T-cell (primary cell): Measurements from ENCODE around the gene DCN. TPM values are rescaled to one million over a fixed set of nuclear protein-coding genes. Genes with fewer than 3 reads are reported as not detected.
"Not testable (repeated sequence)": the region's sequence is repeated elsewhere in the genome, so short reads cannot be mapped to it uniquely, and the experiment has no call there.

Experiments
- ATAC-seq, 4 experiments: fragments of 200-7000 bp in 3 of 4; fragments of 150-1000 bp in 1 of 4; cut with Tn5 transposase; replicated peaks in 1 of 4; 1 replicate in 3 of 4; 2 replicates in 1 of 4; pipeline ENCODE4 v1.10.0; 2021; ENCODE audit warnings: moderate library complexity in 3 of 4, mild to moderate bottlenecking in 2 of 4, moderate number of reproducible peaks in 1 of 4
- CTCF ChIA-PET, 2 donors: fragments of 300-600 bp; sonication (Branson Sonifier 250); formaldehyde crosslinking; loops; one replicate each; lab custom pipeline; 2022; ENCODE audit warnings: antibody characterized with exemption in 2 of 2; lab: Charles Lee
- POLR2A ChIA-PET, 2 donors: fragments of 300-600 bp; sonication (Branson Sonifier 250); formaldehyde crosslinking; loops; one replicate each; lab custom pipeline; 2022; ENCODE audit warnings: antibody characterized with exemption in 2 of 2; lab: Charles Lee
- DNase-seq, 35 experiments: peaks; one replicate each; pipeline versions ENCODE4 v3.0.0 to v3.0.0-alpha.2; 2013 to 2023
- H3K27ac ChIP-seq: one replicate; pipeline ENCODE4 v1.5.1; 2013; ENCODE audit warnings: low read length
- H3K27me3 ChIP-seq, 2 experiments: replicated peaks in 1 of 2; 1 replicate in 1 of 2; 2 replicates in 1 of 2; pipeline versions ENCODE4 v1.6.1 to v1.7.0; 2013; ENCODE audit warnings: low read length in 1 of 2, mixed read lengths in 1 of 2; ENCODE audit not compliant: control insufficient read depth in 2 of 2, insufficient read depth in 2 of 2; ENCODE audit errors: extremely low read depth in 1 of 2
- H3K36me3 ChIP-seq, 2 donors: 1 replicate in 1 of 2; 2 replicates in 1 of 2; pipeline versions ENCODE4 v1.6.1 to v1.7.0; 2013; ENCODE audit warnings: low read length in 1 of 2; ENCODE audit not compliant: control insufficient read depth in 2 of 2, insufficient read depth in 1 of 2; ENCODE audit errors: extremely low read depth in 1 of 2
- H3K4me1 ChIP-seq, 2 experiments: 1 replicate in 1 of 2; 2 replicates in 1 of 2; pipeline versions ENCODE4 v1.6.1 to v1.7.0; 2013; ENCODE audit warnings: low read length in 2 of 2, mixed read lengths in 1 of 2; ENCODE audit not compliant: insufficient read depth in 2 of 2, control insufficient read depth in 1 of 2; ENCODE audit errors: extremely low read depth in 1 of 2
- H3K4me3 ChIP-seq, 2 donors: 1 replicate in 1 of 2; 2 replicates in 1 of 2; pipeline versions ENCODE4 v1.5.1 to v1.7.0; 2013; ENCODE audit warnings: mild to moderate bottlenecking in 2 of 2, low read length in 1 of 2, moderate library complexity in 1 of 2; ENCODE audit not compliant: control insufficient read depth in 1 of 2; ENCODE audit errors: extremely low read depth in 1 of 2
- H3K9me3 ChIP-seq: 2 replicates; pipeline ENCODE4 v1.7.0; 2013
- H3K27ac Mint-ChIP-seq, 2 donors: one replicate each; pipeline ENCODE4 v1.8.0; 2020 to 2021; ENCODE audit warnings: mild to moderate bottlenecking in 2 of 2, mixed read lengths in 2 of 2
- H3K27me3 Mint-ChIP-seq, 2 donors: one replicate each; pipeline ENCODE4 v1.8.0; 2021 to 2022; ENCODE audit warnings: mixed read lengths in 2 of 2
- H3K36me3 Mint-ChIP-seq: one replicate; pipeline ENCODE4 v1.8.0; 2021; ENCODE audit warnings: mixed read lengths
- H3K4me1 Mint-ChIP-seq, 3 donors: one replicate each; pipeline ENCODE4 v1.8.0; 2020 to 2022; ENCODE audit warnings: mixed read lengths in 3 of 3, mild to moderate bottlenecking in 1 of 3
- H3K4me3 Mint-ChIP-seq, 3 donors: one replicate each; pipeline ENCODE4 v1.8.0; 2020 to 2022; ENCODE audit warnings: mild to moderate bottlenecking in 3 of 3, mixed read lengths in 3 of 3, moderate library complexity in 3 of 3
- H3K9me3 Mint-ChIP-seq, 3 donors: one replicate each; pipeline ENCODE4 v1.8.0; 2020 to 2022; ENCODE audit warnings: mixed read lengths in 3 of 3
- WGBS: methylation state at CpG from one replicate; pipeline ENCODE4 v1.1.5; 2013; ENCODE audit warnings: missing lambda C conversion rate; ENCODE audit not compliant: insufficient coverage; 5-methylcytosine and 5-hydroxymethylcytosine counted together
- total RNA-seq, 35 experiments: library from RNA in 6 of 35; stranded (reverse) in 6 of 35; fragments of 120-200 nt in 1 of 35; gene quantifications; one replicate each; pipeline versions ENCODE4 v1.2.1 to v1.2.4 and lab custom pipeline; 2013 to 2026

DCN gene
- total RNA-seq, 5 donors from 2014 or later (not counting 1 experiment from before 2014, with no cell fraction given): 3.4 to 6.9 (median 6.8) TPM; not detected in 2

DNA sequence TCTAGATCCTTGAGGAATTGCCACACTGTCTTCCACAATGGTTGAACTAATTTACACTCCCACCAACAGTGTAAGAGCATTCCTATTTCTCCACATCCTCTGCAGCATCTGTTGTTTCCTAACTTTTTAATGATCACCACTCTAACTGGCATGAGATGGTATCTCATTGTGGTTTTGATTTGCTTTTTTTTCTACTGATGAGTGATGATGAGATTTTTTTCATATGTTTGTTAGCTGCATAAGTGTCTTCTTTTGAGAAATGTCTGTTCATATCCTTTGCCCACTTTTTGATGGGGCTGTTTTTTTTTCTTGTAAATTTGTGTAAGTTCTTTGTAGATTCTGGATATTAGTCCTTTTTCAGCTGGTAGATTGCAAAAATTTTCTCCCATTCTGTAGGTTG is 24.7 kb upstream of the DCN start:
- DNase-seq: not testable (repeated sequence)

DNA sequence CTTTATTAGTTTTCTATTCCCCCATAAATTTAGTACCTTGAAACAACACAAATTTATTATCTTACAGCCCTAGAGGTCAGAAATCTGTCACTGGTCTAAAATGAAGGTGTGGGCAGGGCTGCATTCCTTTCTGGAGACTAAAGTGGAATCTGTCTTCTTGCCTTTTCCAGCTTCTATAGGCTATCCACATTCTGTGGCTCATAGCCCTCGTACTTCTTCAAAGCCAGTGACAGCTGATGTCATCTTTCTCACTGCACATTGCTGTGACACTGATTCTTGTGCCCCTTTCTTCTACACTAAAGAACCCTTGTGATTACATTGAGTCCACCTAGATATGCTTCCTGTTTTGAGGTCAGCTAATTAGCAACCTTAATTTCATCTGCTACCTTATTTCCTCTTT is 23.2 kb upstream of the DCN start:
- H3K4me1 Mint-ChIP-seq: no peaks in the 10 kb centered on the region

More for the DNA sequence above, 24.7 kb upstream of the DCN start:
- H3K27me3 ChIP-seq, H3K9me3 ChIP-seq, H3K36me3 Mint-ChIP-seq, H3K4me3 ChIP-seq, H3K4me1 Mint-ChIP-seq, H3K9me3 Mint-ChIP-seq, H3K27ac Mint-ChIP-seq, H3K27ac ChIP-seq, H3K4me1 ChIP-seq, H3K36me3 ChIP-seq, CTCF ChIA-PET, H3K27me3 Mint-ChIP-seq, POLR2A ChIA-PET, ATAC-seq, H3K4me3 Mint-ChIP-seq: not testable (repeated sequence)

DNA sequence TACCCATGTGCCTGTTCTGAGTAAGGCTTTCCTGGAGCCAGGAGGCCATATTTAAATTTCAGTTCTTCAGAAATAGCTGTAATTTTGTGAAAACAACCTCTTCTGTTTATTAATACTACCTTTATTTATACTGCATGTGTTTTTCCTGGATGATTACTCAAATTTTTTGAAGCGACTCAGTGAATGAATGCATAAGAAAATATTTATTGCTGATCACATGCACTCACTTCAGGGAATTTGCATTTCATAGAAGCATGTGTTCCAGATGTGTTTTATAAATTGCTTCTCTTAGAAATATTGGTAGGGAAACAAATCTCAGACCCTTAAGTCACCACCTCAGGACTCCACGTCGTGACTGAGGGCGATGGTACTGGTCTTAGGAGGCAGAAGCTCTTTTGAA is 21.8 kb upstream of the DCN start:
- no CpG with 5 or more reads among the region's 4 CpGs for WGBS
- DNase-seq (no peak), ATAC-seq (no peak)
- no peaks in the 10 kb centered on the region for H3K27me3 ChIP-seq
- H3K36me3 ChIP-seq: no peaks in the 10 kb centered on the region
- H3K27ac Mint-ChIP-seq: no peak overlapping the region
- H3K9me3 Mint-ChIP-seq: peaks cover 0 to 6% (median 0%) of the 10 kb centered on the region in 3 donors
- H3K27ac ChIP-seq: no peak overlapping the region
- POLR2A ChIA-PET: no interaction called here
- H3K9me3 ChIP-seq: no peaks in the 10 kb centered on the region
- CTCF ChIA-PET: no interaction called here
- no peak overlapping the region for H3K4me3 Mint-ChIP-seq
- no peaks in the 10 kb centered on the region for H3K4me1 ChIP-seq
- H3K4me1 Mint-ChIP-seq: no peaks in the 10 kb centered on the region
- no peak overlapping the region for H3K4me3 ChIP-seq
- no peaks in the 10 kb centered on the region for H3K36me3 Mint-ChIP-seq
- peaks cover 1 to 3% of the 10 kb centered on the region in 2 donors for H3K27me3 Mint-ChIP-seq

More for the DNA sequence above, 23.2 kb upstream of the DCN start:
- H3K36me3 ChIP-seq: no peaks in the 10 kb centered on the region
- Mint-ChIP-seq H3K27ac (no peak overlapping the region), H3K9me3 (peaks cover 0 to 4% (median 0%) of the 10 kb centered on the region in 3 donors), H3K27me3 (peaks cover 1 to 3% of the 10 kb centered on the region in 2 donors), H3K36me3 (no peaks in the 10 kb centered on the region), H3K4me3 (no peak overlapping the region)
- CTCF ChIA-PET: no interaction called here
- H3K27me3 ChIP-seq: no peaks in the 10 kb centered on the region
- H3K9me3 ChIP-seq: no peaks in the 10 kb centered on the region
- ATAC-seq (no peak), DNase-seq (no peak)
- WGBS: 57% methylated on average over 1 of the region's 1 CpG
- H3K4me1 ChIP-seq: no peaks in the 10 kb centered on the region
- H3K4me3 ChIP-seq: no peak overlapping the region
- POLR2A ChIA-PET: no interaction called here
- H3K27ac ChIP-seq: no peak overlapping the region

DNA sequence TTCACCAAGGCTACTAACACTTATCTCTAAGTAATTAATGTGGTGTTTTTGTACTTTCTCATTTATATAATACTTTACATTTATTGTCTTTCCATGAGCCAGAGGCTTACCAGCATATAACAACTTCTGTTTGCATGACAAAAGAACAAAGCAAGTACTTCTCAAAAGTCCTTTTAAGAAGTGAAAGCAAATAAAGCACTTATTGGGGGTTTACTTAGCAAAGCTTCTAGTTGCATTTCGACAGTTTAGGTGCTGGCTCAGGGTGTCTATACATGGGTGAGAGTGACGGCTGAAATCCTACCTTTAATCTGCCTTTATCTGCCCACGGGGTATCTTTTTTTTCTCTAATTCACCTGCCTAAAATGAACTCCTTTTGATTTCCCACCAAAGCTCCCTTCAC is 21.0 kb upstream of the DCN start:
- Mint-ChIP-seq H3K36me3 (no peaks in the 10 kb centered on the region), H3K27me3 (peaks cover 1 to 3% of the 10 kb centered on the region in 2 donors), H3K4me1 (no peaks in the 10 kb centered on the region), H3K4me3 (no peak overlapping the region), H3K27ac (no peak overlapping the region), H3K9me3 (peaks cover 0 to 8% (median 0%) of the 10 kb centered on the region in 3 donors)
- no peaks in the 10 kb centered on the region for H3K36me3 ChIP-seq
- H3K4me3 ChIP-seq: no peak overlapping the region
- POLR2A ChIA-PET: no interaction called here
- CTCF ChIA-PET: no interaction called here
- no peaks in the 10 kb centered on the region for H3K9me3 ChIP-seq
- no peaks in the 10 kb centered on the region for H3K27me3 ChIP-seq
- H3K27ac ChIP-seq: no peak overlapping the region
- ATAC-seq: no peak
- no CpG with 5 or more reads among the region's 3 CpGs for WGBS
- no peak for DNase-seq
- no peaks in the 10 kb centered on the region for H3K4me1 ChIP-seq

DNA sequence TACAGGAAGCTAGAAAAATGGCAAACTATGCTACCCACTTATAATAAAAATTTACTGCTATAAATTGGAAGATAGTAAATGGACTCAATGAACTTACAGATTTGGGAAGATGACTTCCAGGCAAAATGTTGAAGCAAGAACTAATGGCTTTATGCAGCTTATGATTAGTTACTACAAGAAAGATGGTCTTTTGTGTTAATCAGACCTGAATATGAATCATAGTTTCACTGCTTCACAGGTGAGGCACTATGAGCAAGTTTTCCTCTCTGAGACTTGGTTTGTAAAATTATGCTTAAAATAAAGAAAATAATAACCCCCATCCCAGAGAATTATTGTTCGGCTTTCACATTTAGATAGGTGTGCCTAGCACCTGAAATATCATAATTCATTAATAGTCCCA is 19.8 kb upstream of the DCN start:
- Mint-ChIP-seq H3K36me3 (no peaks in the 10 kb centered on the region), H3K4me3 (no peak overlapping the region), H3K27me3 (peaks cover 1 to 3% of the 10 kb centered on the region in 2 donors), H3K4me1 (no peaks in the 10 kb centered on the region), H3K9me3 (peaks cover 0 to 8% (median under 1%) of the 10 kb centered on the region in 3 donors), H3K27ac (no peak overlapping the region)
- Histone ChIP-seq H3K4me1 (no peaks in the 10 kb centered on the region), H3K9me3 (no peaks in the 10 kb centered on the region), H3K27me3 (no peaks in the 10 kb centered on the region), H3K36me3 (no peaks in the 10 kb centered on the region), H3K27ac (no peak overlapping the region), H3K4me3 (no peak overlapping the region)
- ChIA-PET CTCF (no interaction called here), POLR2A (no interaction called here)
- no CpG with 5 or more reads among the region's 1 CpG for WGBS
- ATAC-seq (no peak), DNase-seq (no peak)

DNA sequence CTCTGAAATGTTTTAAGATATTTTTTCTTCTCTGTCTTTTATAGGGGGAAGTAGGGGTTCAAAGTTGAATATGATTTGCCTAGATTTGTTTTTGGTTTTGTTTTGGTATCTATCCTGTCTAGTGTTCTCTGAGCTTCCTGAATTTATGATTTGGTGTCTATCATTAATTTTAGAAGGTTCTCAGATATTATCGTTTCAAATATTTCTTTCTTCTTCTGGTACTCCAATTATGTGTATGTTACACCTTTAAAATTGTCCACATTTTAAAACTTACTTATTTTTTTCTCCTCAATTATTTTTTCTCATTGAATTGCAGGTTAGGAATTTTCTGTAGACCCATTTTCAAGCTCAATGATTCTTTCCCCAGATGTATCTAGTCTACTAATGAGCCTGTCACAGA is 13.8 kb upstream of the DCN start:
- no peaks in the 10 kb centered on the region for H3K27me3 Mint-ChIP-seq
- Histone ChIP-seq H3K36me3 (no peaks in the 10 kb centered on the region), H3K4me3 (no peak overlapping the region), H3K27ac (no peak overlapping the region), H3K27me3 (no peaks in the 10 kb centered on the region), H3K4me1 (no peaks in the 10 kb centered on the region), H3K9me3 (peaks cover 2% of the 10 kb centered on the region)
- no peak for DNase-seq
- H3K9me3 Mint-ChIP-seq: peaks cover 6 to 18% (median 10%) of the 10 kb centered on the region in 3 donors
- H3K27ac Mint-ChIP-seq: no peak overlapping the region
- no peak overlapping the region for H3K4me3 Mint-ChIP-seq
- no CpG with 5 or more reads among the region's 1 CpG for WGBS
- H3K4me1 Mint-ChIP-seq: no peaks in the 10 kb centered on the region
- no peaks in the 10 kb centered on the region for H3K36me3 Mint-ChIP-seq
- POLR2A ChIA-PET: no interaction called here
- CTCF ChIA-PET: no interaction called here
- ATAC-seq: no peak

DNA sequence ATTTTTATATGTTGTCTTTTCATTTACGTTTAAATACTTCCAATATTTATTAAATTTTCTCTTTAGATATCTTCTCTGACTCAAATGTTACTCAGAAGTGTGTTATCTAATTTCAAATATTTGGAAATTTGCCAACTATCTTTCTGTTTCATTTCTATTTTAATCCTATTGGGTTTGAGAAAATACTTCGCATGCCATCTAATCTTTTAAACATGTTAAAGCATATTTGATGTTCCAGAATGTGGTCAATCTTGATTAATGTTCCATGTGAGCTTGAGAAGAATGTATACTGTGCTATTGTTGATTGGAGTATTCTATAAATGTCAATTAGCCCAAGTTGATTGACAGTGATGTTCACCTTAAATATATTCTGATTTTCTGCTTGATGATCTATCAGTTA is 11.9 kb upstream of the DCN start:
- Histone ChIP-seq H3K9me3 (peaks cover 2% of the 10 kb centered on the region), H3K27ac (no peak overlapping the region), H3K4me1 (no peaks in the 10 kb centered on the region), H3K27me3 (no peaks in the 10 kb centered on the region), H3K4me3 (no peak overlapping the region), H3K36me3 (no peaks in the 10 kb centered on the region)
- POLR2A ChIA-PET: no interaction called here
- ATAC-seq (no peak), DNase-seq (no peak)
- H3K4me1 Mint-ChIP-seq: no peaks in the 10 kb centered on the region
- CTCF ChIA-PET: no interaction called here
- H3K27ac Mint-ChIP-seq: no peak overlapping the region
- no peak overlapping the region for H3K4me3 Mint-ChIP-seq
- H3K27me3 Mint-ChIP-seq: no peaks in the 10 kb centered on the region
- H3K9me3 Mint-ChIP-seq: peaks cover 6 to 18% (median 9%) of the 10 kb centered on the region in 3 donors
- no peaks in the 10 kb centered on the region for H3K36me3 Mint-ChIP-seq
- no CpG with 5 or more reads among the region's 2 CpGs for WGBS
